Erythroblast (primary cell): ENCODE measurements around the gene HNRNPA0.

ENCODE experiments used
- DNase-seq, 2 experiments: peaks; one replicate each; lab custom pipeline; 2025; lab: John Stamatoyannopoulos, UW
- GATA1 ChIP-seq: IDR thresholded peaks from 2 replicates; pipeline ENCODE4 v1.6.1; 2011; ENCODE audit warnings: low read depth, mild to moderate bottlenecking, control low read depth, low read length, moderate library complexity
- POLR2A ChIP-seq: IDR thresholded peaks from 2 replicates; pipeline ENCODE4 v1.6.1; 2011; ENCODE audit warnings: mild to moderate bottlenecking, low read length

The HNRNPA0 gene

DNA sequence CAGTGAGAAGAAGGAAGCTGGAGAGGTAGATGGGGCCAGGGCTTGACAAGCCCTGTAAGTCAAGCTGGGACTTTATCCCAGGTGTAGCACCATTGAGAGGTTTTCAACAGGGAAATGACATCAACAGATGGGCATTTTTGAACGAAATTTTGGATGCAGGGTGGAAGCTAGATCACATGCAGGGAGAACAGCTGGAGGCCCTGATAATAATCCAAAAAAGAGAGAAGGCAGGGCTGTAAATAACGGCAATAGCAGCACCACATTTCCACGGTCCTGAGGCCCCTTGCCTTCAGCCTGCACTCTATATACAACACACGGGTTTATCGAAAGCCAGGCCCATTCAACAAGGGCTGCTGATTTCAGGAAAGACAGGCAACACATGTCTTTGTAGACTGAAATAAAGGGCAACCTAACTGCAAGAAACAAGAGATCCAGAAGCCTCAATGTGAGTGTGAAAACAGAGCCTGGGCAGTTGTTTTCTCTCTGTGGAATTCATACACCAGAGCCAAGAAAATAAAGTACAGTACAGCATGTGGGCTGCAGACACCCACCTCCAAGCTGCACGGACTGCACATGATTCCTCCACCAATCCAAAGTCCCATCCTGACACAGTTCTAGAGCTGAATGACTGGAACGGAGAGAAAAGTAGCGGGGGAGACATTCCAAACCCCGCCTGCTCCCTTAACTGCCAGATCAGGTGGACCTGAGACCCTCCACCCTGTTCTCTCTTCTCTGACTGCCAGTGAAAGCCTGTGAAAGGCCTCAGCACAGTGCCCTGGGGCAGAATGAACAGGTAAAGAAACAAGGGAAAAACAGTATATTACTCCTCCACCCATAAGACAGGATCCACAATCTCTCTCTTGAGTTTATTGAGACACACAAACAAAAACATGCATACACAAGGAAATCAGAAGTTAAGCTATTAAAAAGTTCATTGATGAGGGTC, 54.6 kb downstream of the HNRNPA0 start:
- no peak for TF ChIP-seq GATA1
- no peak for TF ChIP-seq POLR2A

DNA sequence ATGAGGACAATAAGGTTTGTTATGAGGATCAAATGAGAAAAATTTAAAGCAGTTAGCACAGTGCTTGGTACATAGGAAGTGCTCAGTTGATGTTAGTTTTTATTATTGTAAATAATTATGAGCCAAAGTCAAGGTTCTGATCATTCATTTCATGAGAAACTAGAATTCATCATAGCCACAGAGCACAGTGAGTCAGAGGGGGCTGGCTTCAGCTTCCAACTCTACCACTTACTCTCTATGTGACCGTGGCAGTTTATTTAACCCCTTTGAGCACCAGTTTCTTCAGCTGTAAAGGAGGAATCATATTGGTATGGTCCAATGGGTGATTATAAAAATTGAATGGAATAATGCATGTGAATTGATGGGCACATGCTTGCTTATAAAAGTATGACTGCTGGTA, 57.7 kb downstream of the HNRNPA0 start:
- TF ChIP-seq GATA1 (no peak), POLR2A (no peak)
- no peak for DNase-seq

More for the DNA sequence above, 54.6 kb downstream of the HNRNPA0 start:
- DNase-seq: peak in 1 of 2 experiments; percentile 12

GRCh38 chr5:137695651-137696428, 58.3 kb downstream of the HNRNPA0 start:
- no peak for TF ChIP-seq POLR2A
- TF ChIP-seq GATA1: no peak
- peak in 1 of 2 experiments; percentile 3 for DNase-seq
